NCI-H446 treated with DMSO at 0.1 percent for 48 hours (cell line): ENCODE results near the gene HSD17B1.
"Not testable (repeated sequence)": the region's sequence is repeated elsewhere in the genome, so short reads cannot be mapped to it uniquely, and the experiment has no call there.

Source experiments
- DNase-seq: peaks from one replicate; lab custom pipeline; 2025; lab: John Stamatoyannopoulos, UW

The HSD17B1 gene, protein sequence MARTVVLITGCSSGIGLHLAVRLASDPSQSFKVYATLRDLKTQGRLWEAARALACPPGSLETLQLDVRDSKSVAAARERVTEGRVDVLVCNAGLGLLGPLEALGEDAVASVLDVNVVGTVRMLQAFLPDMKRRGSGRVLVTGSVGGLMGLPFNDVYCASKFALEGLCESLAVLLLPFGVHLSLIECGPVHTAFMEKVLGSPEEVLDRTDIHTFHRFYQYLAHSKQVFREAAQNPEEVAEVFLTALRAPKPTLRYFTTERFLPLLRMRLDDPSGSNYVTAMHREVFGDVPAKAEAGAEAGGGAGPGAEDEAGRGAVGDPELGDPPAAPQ

DNA sequence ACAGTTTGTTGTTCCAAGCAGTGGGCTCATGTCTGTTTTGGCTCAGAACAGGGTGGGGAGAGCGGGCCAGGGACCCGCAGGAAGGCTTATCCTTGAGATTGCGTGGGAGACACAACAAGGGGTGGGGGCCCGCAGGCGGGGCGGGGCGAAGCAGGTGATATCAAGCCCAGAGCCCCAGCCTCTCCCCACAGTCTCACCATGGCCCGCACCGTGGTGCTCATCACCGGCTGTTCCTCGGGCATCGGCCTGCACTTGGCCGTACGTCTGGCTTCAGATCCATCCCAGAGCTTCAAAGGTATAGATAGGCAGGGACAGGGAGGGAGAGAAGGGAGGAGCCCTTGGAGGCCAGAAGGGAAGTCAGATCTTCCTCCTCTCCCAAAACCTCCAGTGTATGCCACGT lies at the start of gene HSD17B1:
HSD17B1 (plus strand) TSS at position 188 of the 400 bp plus-strand sequence; CDS start at position 199, 11 bp downstream.
- not testable (repeated sequence) for DNase-seq

DNA sequence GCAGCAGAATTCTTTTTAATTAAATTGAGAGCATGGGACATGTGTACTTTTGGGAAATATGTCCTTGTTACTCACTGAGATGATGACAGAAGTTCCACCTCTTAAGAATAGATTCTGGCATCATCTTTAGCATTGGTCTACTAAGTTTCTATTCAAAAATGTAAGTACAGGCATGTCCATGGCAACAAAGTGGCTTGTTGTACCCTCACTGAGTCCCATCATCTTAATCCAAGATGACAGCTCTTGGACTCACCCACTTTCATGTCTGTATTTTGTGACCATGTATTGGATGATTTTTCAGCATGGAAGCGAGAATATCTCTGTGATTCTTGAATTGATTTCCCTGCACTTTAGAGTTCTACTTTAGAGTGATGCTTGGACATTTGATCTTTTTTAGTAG lies 49.8 kb upstream of the HSD17B1 start:
- no peak for DNase-seq

DNA sequence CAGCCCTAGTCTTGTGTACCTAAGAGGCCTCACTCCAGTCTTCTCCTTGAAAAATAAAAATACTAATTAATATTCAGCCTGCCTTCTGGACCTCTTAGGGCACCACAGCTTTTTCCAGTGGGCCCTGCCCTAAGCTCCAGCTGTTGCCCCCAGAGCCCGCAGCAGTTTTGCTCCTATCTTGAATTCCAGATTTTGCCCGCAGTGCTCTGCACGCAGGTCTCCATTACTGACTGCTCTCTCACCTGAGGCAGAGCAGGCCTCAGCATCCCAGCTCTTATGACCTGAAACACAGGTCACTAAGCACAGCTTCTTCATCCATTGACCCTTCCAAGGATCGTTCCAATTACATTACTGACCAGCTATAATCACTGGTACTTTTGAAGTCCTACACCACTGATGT lies 45.1 kb upstream of the HSD17B1 start:
- DNase-seq = no peak

DNA sequence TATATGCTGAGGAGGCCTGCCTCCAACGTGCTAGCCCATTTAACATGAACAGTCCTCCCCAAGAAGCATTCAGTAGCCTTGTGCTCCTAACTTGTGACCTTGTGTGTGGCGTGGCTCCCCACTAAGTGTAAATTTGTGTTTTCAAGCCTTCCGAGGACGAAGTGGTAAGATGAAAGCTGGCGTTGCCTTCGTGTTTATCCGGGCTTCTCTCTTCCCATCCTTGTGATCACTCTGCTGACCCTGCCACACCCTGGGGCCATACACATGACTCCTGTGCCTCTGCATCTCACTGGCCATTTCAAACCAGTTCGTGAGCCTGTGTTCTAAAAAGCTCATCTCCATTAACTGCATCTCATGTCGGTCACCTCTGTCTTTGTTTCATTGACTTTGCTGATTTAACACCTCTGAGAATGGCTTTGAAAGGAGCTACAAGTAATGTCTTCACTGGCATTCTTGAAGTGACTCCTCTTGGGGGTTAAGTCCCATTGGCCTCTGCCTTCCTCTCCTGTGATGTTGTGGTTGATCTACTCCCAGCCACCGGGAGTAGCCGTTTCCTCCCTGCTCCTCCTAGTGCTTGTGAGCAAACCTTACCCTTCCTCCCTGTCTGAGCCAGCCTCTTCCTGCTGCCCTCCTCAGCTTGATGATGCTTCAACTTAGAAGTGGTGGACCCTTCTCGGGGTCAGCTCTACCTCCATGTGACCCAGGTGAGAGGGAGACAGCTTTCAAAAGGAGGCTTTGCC lies 44.1 kb upstream of the HSD17B1 start:
- DNase-seq = no peak

DNA sequence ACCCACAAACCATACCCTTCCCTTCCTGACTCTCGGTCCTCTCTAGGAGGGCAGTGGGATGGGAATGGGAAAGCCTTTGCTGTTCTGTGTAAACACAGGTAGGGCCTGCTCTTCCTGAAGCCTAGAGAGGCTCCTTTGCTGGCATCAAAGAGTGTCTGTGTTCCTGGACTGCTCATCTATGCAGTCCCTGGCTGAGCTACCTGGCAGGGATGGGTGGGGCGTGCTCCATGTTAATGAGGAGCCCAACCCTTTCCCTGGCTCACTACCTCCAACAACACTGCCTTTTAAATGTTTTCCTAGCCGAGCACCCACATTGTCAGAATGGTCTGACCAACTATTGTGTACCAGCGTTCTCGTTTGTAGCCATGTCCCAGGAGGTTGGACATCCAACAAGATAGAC lies 43.3 kb upstream of the HSD17B1 start:
- DNase-seq = no peak

DNA sequence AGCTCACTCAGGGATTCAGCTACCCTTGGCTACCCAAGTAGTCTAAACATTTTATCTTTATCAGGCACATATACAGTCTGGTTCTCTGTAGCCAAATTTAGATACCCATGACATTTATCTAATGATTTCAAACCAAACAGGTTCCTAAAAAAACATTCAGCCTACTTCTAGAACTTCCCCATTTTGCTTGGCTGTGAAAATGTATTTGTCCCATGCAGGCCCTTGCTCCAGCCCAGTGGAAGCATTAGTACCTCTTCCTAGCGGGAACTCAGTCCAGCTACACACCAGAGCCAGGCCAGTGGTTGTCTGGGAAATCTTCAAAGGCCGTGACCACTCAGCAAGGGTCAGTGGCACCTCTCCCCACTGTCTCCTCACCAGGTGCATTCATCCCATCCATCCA lies 42.9 kb upstream of the HSD17B1 start:
- DNase-seq = no peak

DNA sequence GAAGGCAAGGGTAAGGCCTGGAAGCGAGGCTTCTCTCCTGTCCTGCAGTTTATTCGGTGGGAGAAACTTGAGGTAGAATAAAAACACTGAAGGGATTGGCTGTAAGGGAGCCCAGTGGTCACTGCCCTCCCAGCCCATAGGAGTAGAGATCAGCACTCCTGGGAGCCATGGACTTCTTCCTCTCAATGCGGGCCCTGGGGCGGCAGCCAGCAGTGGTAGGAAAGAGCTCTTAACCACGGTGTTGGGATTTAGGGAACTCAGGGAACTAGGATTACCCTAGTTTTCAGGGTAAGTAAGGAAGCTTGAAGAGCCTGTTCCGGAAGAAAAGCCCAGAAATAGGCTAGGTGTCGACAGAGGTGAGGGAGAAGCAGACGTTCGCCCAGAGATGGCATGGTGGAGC lies 40.5 kb upstream of the HSD17B1 start:
- DNase-seq = no peak

DNA sequence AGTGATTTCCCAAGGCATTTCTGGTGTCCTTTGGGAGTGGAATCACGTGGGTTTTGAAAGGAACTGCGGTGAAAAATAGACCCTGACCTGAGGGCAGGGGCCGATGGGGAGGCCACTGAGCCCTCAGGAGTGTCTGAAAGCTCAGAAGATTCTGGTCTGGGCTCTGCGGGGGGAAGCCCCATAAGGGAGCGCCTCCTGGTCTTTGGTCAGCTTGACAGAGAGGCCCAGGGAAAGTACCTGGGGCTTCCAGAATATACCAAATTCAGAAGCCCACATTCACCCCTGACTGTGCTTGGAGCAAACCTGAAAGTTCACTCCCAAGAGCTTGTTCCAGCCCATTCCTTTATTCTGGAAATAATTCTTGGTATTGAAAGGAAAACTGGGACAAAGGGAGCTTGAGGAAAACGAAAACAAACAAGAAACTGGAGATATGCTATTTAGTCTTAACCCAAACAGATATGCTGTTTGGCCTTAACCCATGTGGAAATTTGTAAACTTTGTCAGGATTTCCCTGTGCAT lies 39.9 kb upstream of the HSD17B1 start:
- DNase-seq = no peak

DNA sequence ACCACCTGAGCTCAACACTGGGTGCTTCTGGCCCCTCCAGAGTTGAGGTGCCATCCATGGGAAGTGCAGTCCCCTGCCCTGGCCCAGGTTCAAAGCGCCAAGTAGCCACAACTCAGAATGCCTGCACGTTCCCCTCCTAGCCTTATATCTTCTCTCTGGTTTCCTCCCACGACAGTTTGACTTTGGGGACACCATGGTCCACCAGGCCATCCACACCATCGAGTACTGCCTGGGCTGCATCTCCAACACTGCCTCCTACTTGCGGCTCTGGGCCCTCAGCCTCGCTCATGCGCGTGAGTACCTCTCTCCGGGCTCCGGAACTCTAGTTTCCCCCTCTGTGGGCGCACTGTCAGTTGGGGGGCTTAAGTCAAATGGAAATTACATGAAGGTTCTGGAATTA lies 39.0 kb upstream of the HSD17B1 start:
- DNase-seq = no peak

DNA sequence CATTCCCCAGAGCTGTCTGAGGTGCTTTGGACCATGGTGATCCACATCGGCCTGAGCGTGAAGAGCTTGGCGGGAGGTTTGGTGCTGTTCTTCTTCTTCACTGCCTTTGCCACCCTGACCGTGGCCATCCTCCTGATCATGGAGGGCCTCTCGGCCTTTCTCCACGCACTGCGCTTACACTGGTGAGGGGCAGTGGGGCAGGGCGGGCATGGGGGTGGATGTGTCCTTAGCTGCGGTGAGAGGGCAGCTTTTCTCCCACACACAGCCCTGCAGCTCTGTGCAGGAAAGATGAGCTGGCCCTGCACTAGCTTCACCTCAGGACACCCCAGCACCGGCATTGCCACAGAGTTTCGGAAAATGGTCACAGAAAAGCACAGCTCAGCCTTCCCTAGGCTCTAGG lies 38.4 kb upstream of the HSD17B1 start:
- DNase-seq = no peak

DNA sequence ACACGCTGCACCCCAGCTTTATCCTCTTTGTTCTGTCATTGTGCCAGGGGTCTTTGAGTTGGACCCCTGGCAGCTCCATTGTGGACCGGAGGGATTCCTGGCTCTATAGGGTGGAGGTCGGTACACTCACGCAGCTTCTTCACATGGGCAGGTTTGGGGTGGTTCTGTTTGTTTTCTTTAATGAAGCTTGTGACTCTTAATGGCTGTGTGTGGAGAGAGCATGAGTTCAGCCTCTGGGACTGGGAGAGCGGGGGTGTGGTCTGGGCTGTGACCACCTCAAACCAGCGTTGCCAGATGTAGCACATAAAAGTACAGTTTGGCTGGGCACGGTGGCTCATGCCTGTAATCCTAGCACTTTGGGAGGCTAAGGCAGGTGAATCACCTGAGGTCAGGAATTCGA lies 37.9 kb upstream of the HSD17B1 start:
- no peak for DNase-seq

DNA sequence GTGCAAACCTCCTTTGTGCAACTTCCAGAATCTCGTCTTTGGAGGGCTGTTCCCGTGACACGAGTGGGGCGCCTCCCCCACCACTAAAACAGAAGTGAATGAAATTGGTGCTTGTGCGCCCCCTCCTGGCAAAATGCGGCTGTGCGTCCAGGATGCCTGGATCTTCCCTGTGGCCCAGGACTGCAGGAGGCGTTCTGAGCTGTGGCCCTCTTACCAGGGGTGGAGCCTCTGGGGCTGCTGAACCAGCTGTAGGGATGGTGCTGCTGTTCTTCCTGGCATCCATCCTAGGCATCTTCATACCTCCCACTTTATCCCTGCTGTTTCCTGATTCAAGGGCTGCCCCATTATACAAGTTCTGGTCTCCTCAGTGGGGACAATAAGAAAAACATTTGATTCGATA lies 35.2 kb upstream of the HSD17B1 start:
- DNase-seq = peak; percentile 48

DNA sequence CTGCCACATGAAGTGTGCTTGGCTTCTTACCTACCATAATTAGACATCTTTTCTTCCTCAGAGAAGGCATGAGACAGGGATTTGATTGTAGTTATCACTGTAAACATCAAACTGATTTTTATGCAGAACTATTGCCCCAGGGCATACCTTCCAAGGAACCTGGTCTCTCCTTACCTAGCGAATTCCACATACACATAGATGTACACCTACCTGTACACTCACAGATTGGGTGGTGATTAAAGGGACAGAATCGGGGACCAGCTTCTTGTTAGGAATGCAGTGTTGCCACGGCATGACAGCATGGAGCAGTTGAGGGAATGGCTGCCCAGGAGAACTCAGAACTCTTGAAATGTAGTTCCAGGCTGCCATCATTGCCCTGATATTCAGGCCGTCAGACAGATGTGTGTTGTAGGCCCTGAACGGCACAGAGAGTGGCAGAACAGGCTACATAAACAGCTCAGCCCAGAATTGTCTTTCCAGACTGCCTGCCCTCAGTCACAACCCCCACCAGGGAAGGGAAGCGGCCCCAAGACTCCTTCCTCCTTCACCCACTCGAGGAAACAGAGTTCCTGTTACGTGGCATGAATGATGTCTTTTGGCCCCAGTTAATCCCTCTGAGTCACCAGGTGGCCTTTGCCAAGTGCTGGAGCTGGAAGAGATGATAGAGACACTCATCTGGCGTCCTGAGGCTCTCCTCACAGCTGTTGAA lies 34.5 kb upstream of the HSD17B1 start:
- DNase-seq = peak; percentile 83

DNA sequence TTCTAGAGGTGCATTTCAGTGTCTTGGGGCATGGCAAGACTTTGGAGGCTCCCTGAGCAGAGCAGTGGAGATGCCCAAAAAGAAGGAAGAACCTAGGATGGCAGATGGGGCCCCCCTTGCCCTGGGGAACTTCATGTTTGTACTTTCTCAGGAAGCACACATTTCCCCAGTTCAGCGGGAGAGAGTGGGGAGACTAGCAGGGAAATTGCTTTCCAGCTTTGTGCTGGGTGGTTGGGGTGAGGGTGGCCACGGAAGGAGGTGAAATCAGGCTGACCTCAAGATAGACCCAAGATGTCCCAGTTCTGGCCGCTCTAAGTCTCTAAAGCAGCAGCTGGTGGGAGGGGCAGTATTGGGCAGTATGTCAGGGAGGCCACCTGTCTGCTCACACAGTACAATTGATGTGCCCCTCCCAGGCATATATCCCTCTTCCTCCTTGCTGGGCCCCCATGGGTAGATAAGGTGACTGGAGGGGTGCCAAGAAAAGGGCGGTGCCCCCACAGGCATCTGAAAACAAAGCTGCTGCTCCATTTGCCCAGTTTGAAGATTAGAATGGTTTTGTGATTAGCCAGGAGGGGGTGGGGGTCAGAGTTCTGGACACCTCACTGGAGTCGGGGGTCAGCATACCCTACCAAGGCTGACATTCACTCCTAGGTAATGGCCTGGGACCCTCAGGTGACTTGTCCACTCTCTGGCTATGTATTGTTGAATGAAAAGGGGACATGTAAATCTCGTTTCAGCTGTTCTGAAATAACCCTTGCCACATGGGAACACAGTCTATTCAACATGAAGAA lies 33.8 kb upstream of the HSD17B1 start:
- peak; percentile 23 for DNase-seq

DNA sequence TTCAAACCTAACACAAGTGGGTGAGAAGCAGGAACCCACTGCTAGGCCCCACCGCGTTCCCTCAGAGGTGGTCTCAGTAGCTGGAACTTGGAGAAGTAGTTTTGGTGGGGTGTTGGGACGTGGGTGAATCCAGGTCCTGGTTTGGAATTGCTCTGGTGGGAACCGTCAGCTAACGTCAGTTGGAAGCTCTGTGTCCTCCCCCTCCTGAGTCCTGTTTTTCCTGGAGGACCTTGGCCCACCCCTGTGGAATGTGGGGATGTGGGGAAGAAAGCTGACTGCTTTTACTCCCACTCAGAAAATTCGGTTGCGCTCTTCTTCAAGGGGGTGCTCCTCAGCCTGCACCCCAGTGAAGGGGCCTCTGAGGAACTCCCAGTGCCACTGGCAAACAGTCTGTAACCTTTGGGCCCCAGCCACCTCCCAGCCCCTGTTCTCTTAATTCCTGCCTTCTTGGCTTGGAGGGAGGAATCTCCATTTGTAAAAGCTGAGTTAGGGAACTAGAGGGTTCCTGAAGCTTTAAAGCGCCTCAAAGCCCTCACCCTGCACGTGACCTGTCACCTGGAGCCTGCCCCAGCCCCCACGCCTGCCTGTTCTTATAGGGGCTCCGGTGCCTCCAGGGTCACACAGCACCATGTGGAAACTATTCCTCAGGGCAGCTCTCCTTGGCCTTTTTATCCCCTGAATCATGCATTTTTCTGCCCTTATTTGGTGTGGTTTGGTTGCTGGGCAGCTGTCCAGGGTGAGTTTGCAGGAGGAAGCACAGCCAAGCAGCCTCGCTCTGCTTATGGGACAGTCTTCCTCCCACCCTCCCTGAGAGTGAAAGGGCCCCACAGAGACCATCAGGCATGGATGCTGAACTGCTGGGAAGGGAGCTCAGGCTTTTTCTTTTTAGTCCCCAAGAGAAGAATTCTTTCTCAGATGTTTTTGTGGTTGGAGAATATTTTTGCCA lies 32.9 kb upstream of the HSD17B1 start:
- peak; percentile 48 for DNase-seq

DNA sequence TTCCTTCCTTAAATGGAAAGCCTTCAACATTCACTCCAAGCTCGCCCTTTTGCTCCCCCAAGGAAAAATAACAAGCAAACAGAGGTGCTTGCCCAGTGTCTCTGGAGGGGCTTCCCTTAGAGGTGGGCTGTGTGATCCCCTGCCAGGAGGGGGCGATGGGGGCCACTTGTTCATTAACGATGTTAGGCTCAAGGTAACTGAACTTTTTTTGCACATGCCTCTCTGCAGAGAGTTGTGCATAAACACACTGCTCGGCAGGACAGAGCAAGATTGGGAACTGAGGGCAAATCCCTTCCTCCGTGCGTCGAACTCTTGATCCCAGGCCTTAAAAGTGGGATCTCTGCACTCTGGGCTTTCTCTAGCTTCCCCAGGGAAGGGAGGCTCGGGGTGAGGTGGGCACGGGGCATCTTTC lies 32.2 kb upstream of the HSD17B1 start:
- no peak for DNase-seq

DNA sequence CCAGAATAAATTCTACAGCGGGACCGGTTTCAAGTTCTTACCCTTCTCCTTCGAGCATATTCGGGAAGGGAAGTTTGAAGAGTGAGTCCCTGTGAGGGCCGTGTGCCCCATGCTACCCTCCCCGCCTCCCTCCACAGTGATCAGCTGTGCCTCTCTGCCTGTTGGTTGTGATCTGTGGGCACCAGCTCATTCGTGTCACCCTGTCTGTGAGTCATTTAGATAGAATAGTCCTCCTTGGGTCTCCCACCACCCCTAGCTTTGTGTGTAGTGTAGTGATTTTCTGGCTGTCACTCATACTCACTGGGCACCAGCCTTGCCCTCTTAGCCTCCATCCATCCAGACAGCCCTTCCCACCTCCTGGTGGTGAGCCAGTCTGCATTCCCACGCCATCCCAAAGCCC lies 31.7 kb upstream of the HSD17B1 start:
- no peak for DNase-seq

DNA sequence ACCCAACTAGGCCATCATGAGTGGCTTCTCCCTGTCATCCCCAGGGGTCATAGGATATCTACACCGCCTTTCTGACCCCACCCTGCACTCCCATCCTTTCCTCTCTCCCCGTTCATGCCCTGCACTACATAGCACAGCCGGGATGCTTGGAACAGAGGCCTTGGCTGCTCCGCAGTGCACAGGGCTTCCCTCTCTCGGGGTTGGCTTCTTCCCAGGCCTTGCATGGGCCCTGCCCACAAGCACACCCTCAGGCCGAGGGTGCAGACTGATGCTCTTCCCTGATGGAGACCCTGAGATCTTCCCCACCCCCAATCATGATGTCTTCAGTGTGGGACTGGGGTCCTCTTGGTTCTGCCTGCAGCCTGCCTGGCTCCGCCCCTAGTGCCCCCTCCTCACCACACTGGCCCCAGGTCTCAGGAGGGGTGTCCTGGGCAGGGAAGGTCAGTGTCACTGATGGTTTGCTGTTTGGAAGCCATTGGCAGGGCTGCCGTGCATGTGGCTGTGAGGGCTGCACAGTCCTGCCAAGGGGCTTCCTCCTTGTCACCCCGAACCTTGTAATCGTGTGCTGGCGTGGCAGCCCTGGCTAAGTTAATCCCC lies 31.0 kb upstream of the HSD17B1 start:
- no peak for DNase-seq

DNA sequence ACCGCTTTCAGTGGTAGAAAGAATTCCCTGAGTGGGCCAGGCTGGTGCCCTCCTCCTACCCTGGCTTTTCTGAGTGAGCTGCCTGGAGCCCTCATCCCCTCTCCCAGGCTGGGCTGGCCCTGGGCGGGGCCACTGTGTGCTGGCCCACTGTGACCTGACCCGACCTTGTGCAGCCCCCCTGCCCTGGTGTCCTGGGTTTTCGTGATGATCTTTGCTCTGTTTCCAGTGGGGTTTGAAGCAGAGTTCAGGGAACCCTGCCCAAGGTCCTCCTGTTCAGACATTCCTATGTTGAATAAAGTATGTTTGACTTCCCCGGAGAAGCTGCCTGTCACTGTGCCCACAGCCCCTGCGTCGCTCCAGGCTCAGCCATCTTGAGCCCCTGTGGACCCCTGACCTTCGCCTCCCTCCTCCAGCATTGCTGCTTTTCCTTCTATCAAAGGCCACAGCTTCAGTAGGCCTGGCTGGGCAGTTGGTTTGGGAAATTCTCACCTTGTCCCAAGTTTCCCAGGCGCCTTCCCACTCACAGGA lies 30.4 kb upstream of the HSD17B1 start:
- no peak for DNase-seq

DNA sequence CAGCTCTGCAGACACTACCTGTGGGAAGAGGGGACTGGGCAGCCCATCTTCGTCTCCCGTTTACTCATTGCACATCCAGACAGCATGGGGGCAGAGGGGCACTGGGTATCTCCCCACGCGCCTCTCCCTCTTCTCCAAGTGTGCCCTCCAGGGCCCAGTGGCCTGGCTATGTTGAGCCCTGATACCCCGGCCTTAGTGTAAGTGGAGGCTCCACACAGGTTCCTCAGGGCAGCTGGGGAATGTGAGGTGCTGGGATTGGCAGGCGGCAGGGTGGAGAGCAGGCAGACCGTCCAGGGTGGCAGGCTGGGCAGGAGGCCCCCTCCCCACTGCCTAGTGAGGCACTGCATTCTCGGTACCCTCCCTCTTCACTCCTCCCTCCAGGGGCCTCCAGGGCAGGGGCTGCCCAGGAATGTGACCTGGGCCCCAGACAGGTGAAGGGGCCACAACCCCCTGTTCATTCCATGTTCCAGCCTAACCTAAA lies 29.9 kb upstream of the HSD17B1 start:
- no peak for DNase-seq
